Suprapubic skin (tissue), 4 donors: ENCODE measurements around the gene CA12. TPM values are rescaled to one million over a fixed set of nuclear protein-coding genes. Genes with fewer than 3 reads are reported as not detected.

Source experiments
- DNase-seq, 2 donors: peaks; one replicate each; pipeline ENCODE4 v3.0.0-alpha.2; 2019; ENCODE audit warnings: low spot score in 2 of 2
- H3K27ac ChIP-seq: fragments of 200-600 bp; sonication (generic); one replicate; pipeline ENCODE4 v1.5.1; 2019
- H3K27me3 ChIP-seq: fragments of 200-600 bp; sonication (generic); one replicate; pipeline ENCODE4 v1.5.1; 2019
- H3K36me3 ChIP-seq: fragments of 200-600 bp; sonication (generic); one replicate; pipeline ENCODE4 v1.5.1; 2019
- H3K4me1 ChIP-seq: fragments of 200-600 bp; sonication (generic); one replicate; pipeline ENCODE4 v1.5.1; 2019
- H3K4me3 ChIP-seq: fragments of 200-600 bp; sonication (generic); one replicate; pipeline ENCODE4 v1.5.1; 2019; ENCODE audit warnings: mild to moderate bottlenecking
- H3K9me3 ChIP-seq: fragments of 200-600 bp; sonication (generic); one replicate; pipeline ENCODE4 v1.5.1; 2019
- CTCF ChIP-seq, 2 donors: fragments of 200-600 bp in 1 of 2; fragments of 450-650 bp in 1 of 2; sonication (generic) in 1 of 2; IDR thresholded peaks; one replicate each; pipeline ENCODE4 v1.5.1; 2016 to 2019; ENCODE audit warnings: antibody characterized with exemption in 2 of 2, mild to moderate bottlenecking in 1 of 2, moderate library complexity in 1 of 2
- EP300 ChIP-seq: sonication (generic); formaldehyde crosslinking; IDR thresholded peaks from one replicate; pipeline ENCODE4 v1.6.1; 2017; ENCODE audit warnings: antibody characterized with exemption
- POLR2A ChIP-seq, 2 donors: fragments of 450-650 bp; IDR thresholded peaks; one replicate each; pipeline ENCODE4 v1.6.1; 2017; ENCODE audit warnings: antibody characterized with exemption in 2 of 2, mild to moderate bottlenecking in 2 of 2, moderate library complexity in 2 of 2
- POLR2AphosphoS5 ChIP-seq, 3 donors: sonication (generic); formaldehyde crosslinking; IDR thresholded peaks; one replicate each; pipeline ENCODE4 v1.6.1; 2017; ENCODE audit warnings: antibody characterized with exemption in 3 of 3
- WGBS: methylation state at CpG from one replicate; pipeline ENCODE4 v1.1.5; 2018; 5-methylcytosine and 5-hydroxymethylcytosine counted together
- total RNA-seq, 4 donors: library from RNA; depleted of rRNA; stranded (reverse); fragments of >200 nt; gene quantifications; one replicate each; pipeline ENCODE4 v1.1.0, GENCODE V29; 2016

Gene CA12
- total RNA-seq, 4 donors from 2014 or later = 292 to 338 (median 317) TPM

- H3K36me3 ChIP-seq = peaks cover 8% of the 10 kb centered on the region
- no peak for DNase-seq
- peaks cover 6% of the 10 kb centered on the region for H3K4me1 ChIP-seq
- no peaks in the 10 kb centered on the region for H3K27me3 ChIP-seq
- no peak overlapping the region for H3K27ac ChIP-seq
- no peaks in the 10 kb centered on the region for H3K9me3 ChIP-seq
- 64% methylated on average over 6 of the region's 6 CpGs for WGBS
- no peak for TF ChIP-seq CTCF (IDR thresholded peaks at IDR 0.05)
- TF ChIP-seq EP300 = no peak
- no peak for TF ChIP-seq POLR2AphosphoS5 (IDR thresholded peaks at IDR 0.05)
- no peak for TF ChIP-seq POLR2A (IDR thresholded peaks at IDR 0.05)
- H3K4me3 ChIP-seq = no peak overlapping the region
Observed at GRCh38 chr15:63296195-63296594, 85.5 kb downstream of the CA12 start.

- Histone ChIP-seq H3K36me3 (peaks cover 8% of the 10 kb centered on the region), H3K4me3 (no peak overlapping the region), H3K9me3 (no peaks in the 10 kb centered on the region), H3K27me3 (no peaks in the 10 kb centered on the region), H3K4me1 (peaks cover 8% of the 10 kb centered on the region), H3K27ac (no peak overlapping the region)
- no peak for TF ChIP-seq POLR2AphosphoS5 (IDR thresholded peaks at IDR 0.05)
- no peak for TF ChIP-seq POLR2A (IDR thresholded peaks at IDR 0.05)
- no peak for TF ChIP-seq CTCF (IDR thresholded peaks at IDR 0.05)
- no peak for DNase-seq
Observed at GRCh38 chr15:63295341-63295740, 86.3 kb downstream of the CA12 start.

- peaks cover 2% of the 10 kb centered on the region for H3K36me3 ChIP-seq
- peaks cover 8% of the 10 kb centered on the region for H3K4me1 ChIP-seq
- 96% methylated on average over 3 of the region's 3 CpGs for WGBS
- H3K27me3 ChIP-seq = no peaks in the 10 kb centered on the region
- TF ChIP-seq CTCF (IDR thresholded peaks at IDR 0.05) (no peak), EP300 (no peak), POLR2A (IDR thresholded peaks at IDR 0.05) (no peak), POLR2AphosphoS5 (IDR thresholded peaks at IDR 0.05) (no peak)
- no peak for DNase-seq
- no peak overlapping the region for H3K4me3 ChIP-seq
- H3K27ac ChIP-seq = no peak overlapping the region
- H3K9me3 ChIP-seq = no peaks in the 10 kb centered on the region
Observed at GRCh38 chr15:63294359-63294758, 87.3 kb downstream of the CA12 start.

- Histone ChIP-seq H3K27ac (no peak overlapping the region), H3K4me1 (peaks cover 15% of the 10 kb centered on the region), H3K4me3 (no peak overlapping the region), H3K36me3 (no peaks in the 10 kb centered on the region), H3K27me3 (no peaks in the 10 kb centered on the region), H3K9me3 (no peaks in the 10 kb centered on the region)
- DNase-seq = no peak
- 94% methylated on average over 5 of the region's 5 CpGs for WGBS
- no peak for TF ChIP-seq POLR2A (IDR thresholded peaks at IDR 0.05)
- TF ChIP-seq CTCF (IDR thresholded peaks at IDR 0.05) = no peak
- no peak for TF ChIP-seq EP300
- TF ChIP-seq POLR2AphosphoS5 (IDR thresholded peaks at IDR 0.05) = no peak
Observed at GRCh38 chr15:63292771-63293170, 88.9 kb downstream of the CA12 start.

GRCh38 chr15:63292241-63292640 lies 89.4 kb downstream of the CA12 start:
- Histone ChIP-seq H3K27ac (no peak overlapping the region), H3K4me1 (peaks cover 15% of the 10 kb centered on the region), H3K9me3 (no peaks in the 10 kb centered on the region), H3K36me3 (no peaks in the 10 kb centered on the region), H3K27me3 (no peaks in the 10 kb centered on the region), H3K4me3 (no peak overlapping the region)
- TF ChIP-seq EP300 (no peak), POLR2A (IDR thresholded peaks at IDR 0.05) (no peak), POLR2AphosphoS5 (IDR thresholded peaks at IDR 0.05) (no peak)
- no peak for DNase-seq
- WGBS = 93% methylated on average over 3 of the region's 3 CpGs

- peaks cover 15% of the 10 kb centered on the region for H3K4me1 ChIP-seq
- peaks cover 1% of the 10 kb centered on the region for H3K36me3 ChIP-seq
- no peak for DNase-seq
- no peaks in the 10 kb centered on the region for H3K9me3 ChIP-seq
- no peak for TF ChIP-seq POLR2AphosphoS5 (IDR thresholded peaks at IDR 0.05)
- TF ChIP-seq POLR2A (IDR thresholded peaks at IDR 0.05) = no peak
- TF ChIP-seq EP300 = no peak
- TF ChIP-seq CTCF (IDR thresholded peaks at IDR 0.05) = no peak
- H3K27ac ChIP-seq = peak overlapping the region; percentile 15
- H3K27me3 ChIP-seq = no peaks in the 10 kb centered on the region
- no peak overlapping the region for H3K4me3 ChIP-seq
Observed at GRCh38 chr15:63291507-63291906, 90.1 kb downstream of the CA12 start.
